ENCODE data around the gene REC8. TPM values are rescaled to one million over a fixed set of nuclear protein-coding genes. Genes with fewer than 3 reads are reported as not detected.
A peak's percentile ranks its signal among the peaks of the same experiment; 100 is the strongest.

REC8 gene
- total and polyA plus RNA-seq, 11 donors: 0.32 to 25.3 (median 4.4) TPM

DNA sequence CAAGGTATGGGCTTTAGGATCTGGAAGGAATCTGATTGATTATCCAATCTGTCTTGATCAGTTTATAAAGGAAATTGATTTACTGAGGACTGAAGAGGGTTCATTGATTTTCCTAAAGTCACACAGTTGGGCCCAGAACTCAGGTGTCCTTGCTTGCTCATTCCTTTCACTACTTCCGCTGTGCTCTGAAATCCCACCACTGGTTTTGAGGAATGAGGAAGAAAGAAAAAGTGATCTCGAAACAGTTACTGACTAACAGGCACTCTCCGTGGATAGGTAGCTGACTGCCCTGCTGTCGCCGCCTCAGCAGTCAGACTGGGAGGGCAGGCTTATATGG, 41.5 kb upstream of the REC8 start, which contains the start of gene FITM1:
FITM1 (plus strand) TSS at position 280 of the 337 bp plus-strand sequence. CDS start 905 bp downstream, outside the sequence.
- Histone ChIP-seq H3K27me3 (no peaks in the 10 kb centered on the region), H3K36me3 (peaks cover 0 to 4% (median 0%) of the 10 kb centered on the region in 9 donors), H3K4me3 (peak within 1 kb of the TSS in 10 of 12 donors; percentile 1 to 58 (median 44)), H3K9me3 (no peaks in the 10 kb centered on the region), H3K27ac (peak within 1 kb of the TSS; percentile 79 to 99 (median 93)), H3K4me1 (peaks cover 0 to 37% (median 21%) of the 10 kb centered on the region in 12 donors)
- TF ChIP-seq, protein P1, sequence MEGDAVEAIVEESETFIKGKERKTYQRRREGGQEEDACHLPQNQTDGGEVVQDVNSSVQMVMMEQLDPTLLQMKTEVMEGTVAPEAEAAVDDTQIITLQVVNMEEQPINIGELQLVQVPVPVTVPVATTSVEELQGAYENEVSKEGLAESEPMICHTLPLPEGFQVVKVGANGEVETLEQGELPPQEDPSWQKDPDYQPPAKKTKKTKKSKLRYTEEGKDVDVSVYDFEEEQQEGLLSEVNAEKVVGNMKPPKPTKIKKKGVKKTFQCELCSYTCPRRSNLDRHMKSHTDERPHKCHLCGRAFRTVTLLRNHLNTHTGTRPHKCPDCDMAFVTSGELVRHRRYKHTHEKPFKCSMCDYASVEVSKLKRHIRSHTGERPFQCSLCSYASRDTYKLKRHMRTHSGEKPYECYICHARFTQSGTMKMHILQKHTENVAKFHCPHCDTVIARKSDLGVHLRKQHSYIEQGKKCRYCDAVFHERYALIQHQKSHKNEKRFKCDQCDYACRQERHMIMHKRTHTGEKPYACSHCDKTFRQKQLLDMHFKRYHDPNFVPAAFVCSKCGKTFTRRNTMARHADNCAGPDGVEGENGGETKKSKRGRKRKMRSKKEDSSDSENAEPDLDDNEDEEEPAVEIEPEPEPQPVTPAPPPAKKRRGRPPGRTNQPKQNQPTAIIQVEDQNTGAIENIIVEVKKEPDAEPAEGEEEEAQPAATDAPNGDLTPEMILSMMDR (IDR thresholded peaks at IDR 0.05): no peak
- no peak for TF ChIP-seq POLR2A (IDR thresholded peaks at IDR 0.05)
- intact Hi-C loops (cut with DNase I): loop anchor here in 1 of 10 donors (2.0 kb wide), 1 partner anchor 16 kb away; the partner anchor contains the start of genes DCAF11 and NRL
- 83 to 93% (median 88%) methylated on average over 5 of the region's 5 CpGs for WGBS, 4 donors
- DNase-seq: no peak
- ATAC-seq: no peak

DNA sequence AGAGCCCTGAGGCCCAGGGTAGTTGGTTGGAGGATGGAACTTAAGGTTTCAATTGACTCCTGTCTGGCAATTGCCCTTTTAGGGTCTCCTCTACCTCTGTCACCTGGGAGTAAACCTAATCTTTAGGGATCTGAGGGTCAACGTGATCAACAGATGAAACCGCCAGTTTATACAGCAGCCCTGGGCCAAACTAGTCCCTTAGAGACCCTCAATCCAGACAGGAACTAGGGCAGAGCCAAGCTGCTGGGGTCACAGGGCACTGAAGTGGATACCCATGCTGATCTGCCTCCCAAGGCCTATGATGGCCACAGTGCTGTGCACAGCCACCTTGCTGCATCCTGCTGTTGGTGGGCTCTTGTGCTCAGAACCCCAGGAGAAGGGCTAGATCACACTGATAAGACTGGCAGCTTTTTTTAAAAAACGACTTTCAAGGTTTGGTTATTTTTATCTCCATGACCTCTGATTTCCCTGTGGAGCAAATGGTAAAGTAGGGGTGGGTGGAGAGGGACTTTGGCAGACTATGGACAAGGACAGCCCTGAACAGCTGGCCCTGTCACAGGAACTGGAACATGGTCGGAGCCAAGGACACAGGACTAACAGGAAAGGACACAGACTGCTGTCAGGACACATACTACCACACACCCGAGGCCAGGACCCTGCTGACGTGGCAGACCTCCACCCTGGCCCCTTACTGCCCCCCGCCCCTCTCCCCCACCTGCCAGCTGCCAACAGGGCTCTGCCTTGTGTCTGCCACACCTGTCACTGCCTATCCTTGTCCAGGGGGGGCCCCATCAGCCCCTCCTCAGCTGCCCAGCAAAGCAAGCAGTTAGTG, 40.9 kb upstream of the REC8 start:
- H3K27ac ChIP-seq: peak overlapping the region; percentile 79 to 99 (median 93)
- peak; percentile 81 to 91 (median 81) for DNase-seq
- no peaks in the 10 kb centered on the region for H3K9me3 ChIP-seq
- intact Hi-C loops (cut with DNase I): loop anchor here in 3 of 10 donors (1.0 to 2.0 kb wide), 2 partner anchors 16 to 17 kb away; partner anchors contain the start of genes DCAF11 (in 3 of the 3) and NRL (in 3 of the 3)
- H3K4me3 ChIP-seq: peak overlapping the region in 10 of 12 donors; percentile 1 to 58 (median 44)
- 18 to 30% (median 23%) methylated on average over 4 to 7 of the region's 7 CpGs for WGBS, 4 donors
- TF ChIP-seq POLR2A (IDR thresholded peaks at IDR 0.05): no peak
- TF ChIP-seq, protein P1 (IDR thresholded peaks at IDR 0.05): no peak
- H3K4me1 ChIP-seq: peaks cover 0 to 41% (median 23%) of the 10 kb centered on the region in 12 donors
- ATAC-seq: peak; percentile 77 to 87 (median 83)
- peaks cover 0 to 4% (median 0%) of the 10 kb centered on the region in 9 donors for H3K36me3 ChIP-seq
- H3K27me3 ChIP-seq: no peaks in the 10 kb centered on the region

DNA sequence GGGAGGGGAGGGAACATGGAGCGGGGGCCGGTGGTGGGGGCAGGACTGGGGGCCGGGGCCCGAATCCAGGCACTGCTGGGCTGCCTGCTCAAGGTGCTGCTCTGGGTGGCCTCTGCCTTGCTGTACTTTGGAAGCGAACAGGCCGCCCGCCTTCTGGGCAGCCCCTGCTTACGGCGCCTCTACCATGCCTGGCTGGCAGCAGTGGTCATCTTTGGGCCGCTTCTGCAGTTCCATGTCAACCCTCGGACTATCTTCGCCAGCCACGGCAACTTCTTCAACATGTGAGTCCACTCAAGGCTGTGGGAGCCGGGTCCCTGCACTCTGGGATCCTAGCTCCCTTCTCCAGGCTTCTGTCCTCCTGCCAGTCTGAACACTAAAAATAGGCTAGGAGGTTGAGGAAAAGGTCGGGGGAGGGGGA, 40.3 kb upstream of the REC8 start:
- DNase-seq: peak in 4 of 5 donors; percentile 35 to 68 (median 52)
- intact Hi-C loops (cut with DNase I): loop anchor here in 3 of 10 donors (1.0 to 2.0 kb wide), 2 partner anchors 17 kb away; partner anchors contain the start of genes DCAF11 (in 3 of the 3) and NRL (in 3 of the 3)
- Histone ChIP-seq H3K27ac (peak overlapping the region; percentile 79 to 99 (median 93)), H3K4me1 (peaks cover 0 to 45% (median 25%) of the 10 kb centered on the region in 12 donors), H3K36me3 (peaks cover 0 to 4% (median 0%) of the 10 kb centered on the region in 9 donors), H3K27me3 (no peaks in the 10 kb centered on the region), H3K4me3 (peak overlapping the region in 11 of 12 donors; percentile 1 to 58 (median 42)), H3K9me3 (no peaks in the 10 kb centered on the region)
- peak; percentile 28 to 45 (median 35) for ATAC-seq
- 17 to 39% (median 35%) methylated on average over 7 to 15 of the region's 15 CpGs for WGBS, 4 donors
- TF ChIP-seq, protein P1 (IDR thresholded peaks at IDR 0.05): no peak
- no peak for TF ChIP-seq POLR2A (IDR thresholded peaks at IDR 0.05)

All from heart left ventricle (tissue), 16 donors.